ENCODE results near the gene SIRT2.
"Not testable (repeated sequence)": the region's sequence is repeated elsewhere in the genome, so short reads cannot be mapped to it uniquely, and the experiment has no call there.

DNA sequence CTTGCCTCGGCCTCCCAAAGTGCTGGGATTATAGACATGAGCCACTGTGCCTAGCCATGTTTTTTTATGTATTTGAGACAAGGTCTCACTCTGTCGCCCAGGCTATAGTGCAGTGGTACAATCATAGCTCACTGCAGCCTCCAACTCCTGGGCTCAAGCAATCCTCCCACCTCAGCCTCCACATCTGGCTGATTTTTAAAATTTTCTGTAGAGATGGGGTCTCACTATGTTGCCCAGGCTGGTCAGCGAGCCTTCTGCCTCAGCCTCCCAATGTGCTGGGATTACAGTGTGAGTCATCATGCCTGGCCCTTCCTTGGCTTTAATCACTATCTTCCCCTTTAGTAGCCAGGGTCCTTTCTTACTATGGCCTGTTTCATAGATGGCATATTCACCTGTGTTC lies 14.7 kb downstream of the SIRT2 start:
- not testable (repeated sequence) for TF ChIP-seq POLR2AphosphoS5 (IDR thresholded peaks at IDR 0.05; ENCODE audit: low read depth, low read length); CTCF (IDR thresholded peaks at IDR 0.05); SIN3A (IDR thresholded peaks at IDR 0.05; ENCODE audit: borderline replicate concordance, insufficient read depth, low read depth, low read length)

All from Panc1 (cell line).